GM10266 (cell line): Measurements from ENCODE around the gene EXOC2.

ENCODE experiments used
- DNase-seq: peaks from one replicate; pipeline ENCODE4 v3.0.0; 2012; ENCODE audit errors: extremely low spot score
- TF ChIP-seq, protein P1 (sequence below): IDR thresholded peaks from 2 replicates; pipeline ENCODE4 v1.5.1; 2012; ENCODE audit warnings: mild to moderate bottlenecking, low read depth; ENCODE audit not compliant: control insufficient read depth, insufficient read depth; ENCODE audit errors: missing control alignments

Gene EXOC2

DNA sequence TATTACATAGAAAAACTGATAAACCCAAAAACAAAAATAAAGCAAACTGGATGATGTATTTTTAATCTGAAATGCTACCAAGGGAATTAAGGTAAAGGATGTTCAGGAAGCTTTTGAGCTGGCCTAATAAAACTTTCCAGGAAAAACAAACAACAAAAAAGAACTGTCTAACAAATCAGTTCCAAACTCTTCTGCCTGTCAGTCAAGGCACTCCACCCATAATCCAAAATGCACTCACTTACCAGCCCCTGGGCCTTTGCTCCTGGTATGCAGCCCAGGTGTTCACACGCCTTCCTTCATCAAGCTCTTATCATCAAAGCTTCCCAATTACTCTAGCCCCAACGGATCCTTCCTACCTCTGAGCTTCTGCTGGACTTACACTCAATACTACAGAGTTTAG is 3.7 kb downstream of the EXOC2 start:
- TF ChIP-seq, protein P1, sequence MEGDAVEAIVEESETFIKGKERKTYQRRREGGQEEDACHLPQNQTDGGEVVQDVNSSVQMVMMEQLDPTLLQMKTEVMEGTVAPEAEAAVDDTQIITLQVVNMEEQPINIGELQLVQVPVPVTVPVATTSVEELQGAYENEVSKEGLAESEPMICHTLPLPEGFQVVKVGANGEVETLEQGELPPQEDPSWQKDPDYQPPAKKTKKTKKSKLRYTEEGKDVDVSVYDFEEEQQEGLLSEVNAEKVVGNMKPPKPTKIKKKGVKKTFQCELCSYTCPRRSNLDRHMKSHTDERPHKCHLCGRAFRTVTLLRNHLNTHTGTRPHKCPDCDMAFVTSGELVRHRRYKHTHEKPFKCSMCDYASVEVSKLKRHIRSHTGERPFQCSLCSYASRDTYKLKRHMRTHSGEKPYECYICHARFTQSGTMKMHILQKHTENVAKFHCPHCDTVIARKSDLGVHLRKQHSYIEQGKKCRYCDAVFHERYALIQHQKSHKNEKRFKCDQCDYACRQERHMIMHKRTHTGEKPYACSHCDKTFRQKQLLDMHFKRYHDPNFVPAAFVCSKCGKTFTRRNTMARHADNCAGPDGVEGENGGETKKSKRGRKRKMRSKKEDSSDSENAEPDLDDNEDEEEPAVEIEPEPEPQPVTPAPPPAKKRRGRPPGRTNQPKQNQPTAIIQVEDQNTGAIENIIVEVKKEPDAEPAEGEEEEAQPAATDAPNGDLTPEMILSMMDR: no peak
- no peak for DNase-seq

DNA sequence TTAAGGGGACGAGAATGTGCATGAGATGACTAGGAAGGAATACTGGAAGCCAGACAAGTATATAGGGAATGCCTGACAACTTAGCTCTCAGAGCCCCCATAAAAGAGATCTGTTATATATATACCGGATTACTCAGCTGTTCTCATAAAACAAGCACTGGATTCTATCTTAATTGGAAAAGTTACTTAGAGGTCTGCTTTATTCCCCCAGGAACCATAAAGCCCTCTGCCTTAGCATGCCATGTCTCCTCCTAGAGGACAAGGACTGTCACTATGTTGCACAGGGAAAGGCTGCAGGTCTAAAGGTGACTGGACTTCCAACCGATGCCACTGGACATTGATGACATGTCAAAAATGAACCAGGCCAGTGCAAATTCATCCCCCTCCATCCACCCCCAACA is 6.4 kb downstream of the EXOC2 start:
- no peak for DNase-seq
- TF ChIP-seq, protein P1: peak; percentile 24

DNA sequence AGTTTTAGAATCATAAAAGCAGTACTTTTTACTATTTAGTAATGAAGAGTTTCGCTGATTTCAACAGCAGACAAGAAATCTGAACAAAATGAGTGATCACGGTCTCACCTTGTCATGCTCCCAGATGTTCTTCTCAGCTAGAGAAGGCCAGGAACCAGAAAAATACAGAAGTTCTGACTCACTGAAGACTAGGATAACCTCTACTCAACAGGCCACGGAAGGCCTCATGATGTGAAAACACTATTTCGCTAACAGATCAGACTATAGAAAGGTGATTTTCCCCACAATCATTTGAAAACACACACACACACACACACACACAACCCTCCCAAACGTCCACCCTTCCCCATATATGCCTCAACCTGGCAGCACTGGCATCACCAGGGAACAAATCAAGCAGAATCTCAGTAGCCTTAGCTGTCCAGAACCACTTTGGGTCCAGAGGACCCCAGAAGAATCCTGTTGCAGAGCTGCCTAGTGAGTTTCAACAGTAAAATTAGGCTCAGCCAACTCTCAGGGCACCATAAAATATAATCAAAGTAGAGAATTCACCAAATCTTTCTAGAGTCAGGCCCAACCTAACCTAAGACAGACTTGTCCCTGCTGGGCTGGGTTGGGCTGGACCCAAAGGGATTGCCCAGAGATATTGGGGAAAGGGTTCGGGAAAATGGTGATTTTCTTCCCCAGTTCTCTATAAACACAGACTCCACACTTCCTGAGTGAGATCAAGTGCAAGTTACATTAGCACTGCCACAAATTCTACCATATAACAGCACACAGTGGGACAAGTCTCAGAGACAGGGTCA is 7.9 kb downstream of the EXOC2 start:
- DNase-seq: peak; percentile 73

DNA sequence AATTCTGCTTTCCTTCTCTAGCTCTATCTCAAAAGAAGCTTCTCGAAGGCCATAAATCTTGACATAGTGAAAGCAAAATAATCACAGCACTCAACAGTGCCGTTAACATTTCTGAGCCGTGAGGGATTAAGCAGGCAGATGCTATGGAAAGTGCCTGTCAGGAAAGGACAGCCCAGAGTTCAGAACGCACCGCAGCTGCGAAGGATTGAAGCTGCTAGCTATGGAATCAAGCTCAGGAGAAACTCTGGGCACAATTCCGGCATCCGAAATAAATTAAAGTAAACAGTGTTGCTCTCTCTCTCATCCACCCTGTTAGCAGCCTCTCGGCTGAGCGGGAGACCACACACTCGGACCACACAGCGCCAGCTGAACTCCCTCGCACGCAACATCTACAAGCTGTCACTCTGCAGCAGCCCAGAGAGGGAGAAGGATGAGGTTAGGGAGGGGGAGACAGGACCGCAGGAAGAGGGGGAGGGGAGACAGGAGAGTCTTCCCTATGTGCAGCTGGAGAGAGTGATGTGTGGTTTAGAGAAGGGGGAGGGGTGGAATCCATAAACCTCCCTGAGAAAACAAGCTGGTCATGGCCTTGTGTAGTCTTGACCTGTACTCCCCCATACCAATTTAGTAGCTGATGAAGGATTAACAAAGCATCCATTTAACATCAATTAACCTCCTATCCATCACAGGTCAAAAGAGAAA is 9.0 kb downstream of the EXOC2 start:
- TF ChIP-seq, protein P1: no peak
- DNase-seq: no peak

More for the DNA sequence above, 7.9 kb downstream of the EXOC2 start:
- TF ChIP-seq, protein P1: no peak

DNA sequence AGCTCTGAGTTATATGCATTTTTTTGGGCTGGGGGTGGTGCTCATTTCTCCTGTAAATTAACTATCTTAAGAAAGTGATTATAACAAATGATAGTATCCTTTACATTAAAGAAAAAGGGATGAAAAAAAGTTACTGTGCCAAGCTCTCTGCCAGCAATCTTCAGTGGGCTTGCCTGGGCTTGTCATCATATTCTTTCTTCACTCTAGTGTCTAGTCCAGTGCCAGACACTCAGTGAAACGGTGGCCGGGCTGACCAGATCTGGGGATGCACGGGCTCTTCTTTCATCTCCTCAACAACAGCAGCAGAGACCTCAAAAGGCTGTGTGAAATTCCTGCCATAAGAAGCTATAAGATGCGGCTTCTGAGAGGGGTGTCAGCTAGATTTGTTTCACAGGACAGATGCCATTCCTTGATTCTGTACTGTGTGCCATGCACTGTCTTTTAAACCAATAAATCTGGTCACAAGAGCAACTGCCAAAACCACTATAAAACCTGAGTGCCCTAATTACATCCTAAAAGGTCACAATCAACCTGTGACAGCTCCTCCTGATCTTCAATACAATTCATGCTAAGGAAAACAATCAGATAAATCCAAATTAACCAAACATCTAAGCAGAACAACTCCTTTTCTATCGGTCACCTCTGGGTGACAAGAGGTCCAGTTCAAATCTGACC is 12.1 kb downstream of the EXOC2 start:
- TF ChIP-seq, protein P1: no peak
- no peak for DNase-seq

DNA sequence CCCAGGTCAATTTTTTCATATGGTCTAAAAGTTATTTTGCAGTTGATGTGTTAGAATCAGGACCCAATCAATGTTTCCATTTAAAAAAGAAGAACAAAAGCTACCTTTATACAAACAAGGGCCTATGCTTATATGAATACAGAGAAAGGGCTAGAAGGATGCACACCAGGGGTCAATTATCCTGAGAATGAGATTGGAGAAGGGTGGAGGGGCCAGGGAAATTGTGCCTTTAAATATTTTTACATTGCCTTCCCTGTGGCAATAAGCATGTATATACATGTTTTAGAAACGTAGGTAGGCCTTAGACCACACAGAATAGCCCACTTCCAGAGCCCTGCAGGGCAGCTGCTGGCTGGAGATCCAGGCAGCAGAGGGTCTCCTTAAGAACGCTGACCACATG is 12.7 kb downstream of the EXOC2 start:
- no peak for DNase-seq
- TF ChIP-seq, protein P1: no peak
